Fibroblast of skin of left biceps (primary cell): ENCODE data around the gene MSI2.
A peak's percentile ranks its signal among the peaks of the same experiment; 100 is the strongest.

Source experiments
- DNase-seq, 2 experiments: peaks; one replicate each; pipeline ENCODE4 v3.0.0-alpha.2; 2013; ENCODE audit warnings: low read depth in 2 of 2

Gene MSI2

GRCh38 chr17:57458718-57459285 is 202.5 kb downstream of the MSI2 start:
- DNase-seq = no peak

DNA sequence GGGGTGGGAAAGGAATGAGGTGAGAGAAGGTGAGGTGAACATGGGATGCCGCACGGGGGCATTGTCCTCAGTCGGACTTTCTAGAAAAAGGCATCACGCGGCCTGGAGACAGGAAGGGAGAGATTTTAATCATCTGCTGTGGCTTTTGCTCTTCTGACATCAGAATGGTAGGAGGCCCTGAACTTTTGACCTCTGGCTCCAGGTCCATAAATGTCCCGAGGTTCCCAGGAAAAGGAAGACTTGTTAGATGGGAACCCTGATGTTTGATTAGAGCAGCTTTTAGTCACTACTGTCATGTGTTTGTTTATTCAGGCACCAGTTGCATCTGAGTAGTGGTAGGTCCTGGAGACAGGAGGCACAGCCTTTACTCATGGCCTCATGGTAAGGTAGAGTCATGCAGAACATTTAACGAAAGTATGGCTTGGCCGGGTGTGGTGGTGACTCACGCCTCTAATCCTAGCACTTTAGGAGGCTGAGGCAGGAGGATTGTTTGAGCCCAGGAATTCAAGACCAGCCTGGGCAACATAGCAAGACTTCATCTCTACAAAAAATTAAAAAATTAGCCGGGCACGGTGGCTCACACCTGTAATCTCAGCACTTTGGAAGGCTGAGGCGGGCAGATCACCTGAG is 203.1 kb downstream of the MSI2 start:
- DNase-seq = no peak

- DNase-seq = no peak
Measured at GRCh38 chr17:57461082-57461481, 204.8 kb downstream of the MSI2 start.

GRCh38 chr17:57462007-57462579 is 205.8 kb downstream of the MSI2 start:
- DNase-seq = no peak

DNA sequence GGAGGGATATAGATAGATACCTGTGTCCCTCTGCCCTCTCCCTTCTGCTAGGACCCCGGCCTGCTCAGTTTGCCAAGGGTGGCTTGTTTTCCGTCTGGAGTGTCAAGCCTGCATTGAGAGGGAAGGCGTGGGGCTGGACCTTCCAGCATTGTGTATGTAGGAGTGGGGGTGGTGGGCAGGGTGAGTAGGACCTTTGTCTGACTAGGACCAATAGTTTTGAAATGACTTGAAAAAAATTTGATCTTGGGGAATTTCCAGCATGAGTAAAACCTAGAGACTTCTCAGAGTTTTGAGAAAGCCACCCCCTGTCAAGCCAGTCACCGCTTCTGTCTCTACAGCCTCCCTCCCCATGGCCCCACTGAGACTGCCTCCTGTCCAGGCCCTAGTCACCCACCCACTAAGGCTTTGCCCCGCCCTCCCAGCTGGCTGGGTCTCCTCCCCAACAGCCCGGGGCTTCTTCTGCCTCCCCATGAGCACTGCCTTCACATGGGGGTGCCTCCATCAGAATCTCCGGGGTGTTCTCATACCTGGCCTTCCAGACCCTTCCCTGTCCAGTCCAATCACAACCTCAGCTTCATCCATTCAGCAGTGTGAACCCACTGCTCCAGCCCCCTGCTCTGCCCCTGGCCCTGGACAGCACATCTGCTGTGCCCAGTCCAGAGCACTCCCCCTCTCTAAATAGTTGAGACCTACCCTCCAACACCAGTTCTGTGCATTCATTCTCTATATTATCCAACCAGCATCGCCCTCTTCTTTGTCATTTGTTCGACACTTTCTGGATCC is 207.0 kb downstream of the MSI2 start:
- DNase-seq = peak in 1 of 2 experiments; percentile 39

DNA sequence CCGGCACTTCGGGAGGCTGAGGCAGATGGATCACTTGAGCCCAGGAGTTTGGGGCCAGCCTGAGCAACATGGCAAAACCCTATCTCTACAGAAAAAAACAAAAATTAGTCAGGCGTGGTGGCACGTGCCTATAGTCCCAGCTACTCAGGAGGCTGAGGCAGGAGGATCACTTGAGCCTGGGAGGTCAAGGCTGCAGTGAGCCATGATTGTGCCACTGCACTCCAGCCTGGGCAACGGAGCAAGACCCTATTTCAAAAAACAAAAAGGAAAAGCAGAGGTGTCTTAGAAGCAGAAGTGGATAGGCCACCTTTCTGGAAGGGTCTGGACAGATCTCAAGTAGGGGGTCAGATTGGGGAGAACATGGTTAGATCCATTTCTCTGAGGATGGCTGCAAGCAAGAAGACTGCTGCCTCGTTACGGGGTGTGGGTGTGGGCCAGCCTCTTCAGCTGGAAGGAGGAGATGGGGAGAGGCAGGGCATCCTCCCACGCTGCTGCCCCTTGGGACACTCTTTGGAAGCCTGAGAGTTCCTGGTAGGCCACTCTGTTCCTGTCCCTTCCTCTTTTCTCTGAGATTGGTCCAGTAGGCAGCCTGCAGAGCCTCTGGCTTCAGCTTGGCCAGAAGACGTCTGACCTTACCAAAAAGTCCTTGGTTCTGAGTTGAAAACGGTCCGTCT is 208.0 kb downstream of the MSI2 start:
- no peak for DNase-seq

DNA sequence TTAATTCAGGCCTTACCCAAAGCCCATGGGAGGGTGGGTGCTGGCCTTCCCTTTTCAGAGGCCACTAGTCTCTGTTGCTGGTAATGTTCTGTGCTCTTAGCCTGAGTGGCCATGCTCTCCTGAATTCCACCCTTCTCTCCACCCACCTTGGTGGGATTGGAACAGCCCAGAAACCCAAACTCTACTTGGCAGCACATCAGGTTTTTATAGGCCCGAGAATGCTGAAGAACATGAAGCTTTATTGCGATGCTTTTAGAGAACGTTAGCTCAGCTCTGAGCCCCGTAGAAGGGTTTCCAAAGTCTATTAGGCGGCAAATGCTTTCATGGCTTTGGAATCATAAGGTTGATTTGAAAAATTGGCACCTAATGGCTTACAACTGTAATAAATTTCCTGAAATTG is 209.3 kb downstream of the MSI2 start:
- no peak for DNase-seq

DNA sequence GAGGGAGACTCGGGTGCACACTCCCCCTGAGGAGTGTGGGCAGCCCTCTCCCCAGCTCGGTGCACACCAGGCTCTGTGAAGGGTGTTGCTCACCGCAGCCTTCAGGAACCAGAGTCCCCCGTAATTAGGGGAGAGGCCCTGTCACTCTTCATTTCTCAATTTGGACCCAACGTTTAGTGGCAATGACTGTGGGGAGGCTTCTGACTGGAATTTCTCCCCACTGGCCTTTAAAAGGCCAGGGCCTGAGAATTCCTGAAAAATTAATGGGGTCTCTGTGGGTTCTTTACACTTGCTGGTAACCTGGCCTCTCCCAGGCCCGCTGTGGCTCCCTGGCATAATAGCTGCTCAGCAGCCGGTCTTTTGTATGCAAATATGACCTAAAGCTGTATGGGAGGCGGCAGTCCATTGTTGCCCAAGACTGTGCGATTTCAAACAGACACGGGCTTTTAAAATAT is 209.7 kb downstream of the MSI2 start:
- no peak for DNase-seq

- DNase-seq = no peak
Measured at GRCh38 chr17:57466521-57466920, 210.2 kb downstream of the MSI2 start.

DNA sequence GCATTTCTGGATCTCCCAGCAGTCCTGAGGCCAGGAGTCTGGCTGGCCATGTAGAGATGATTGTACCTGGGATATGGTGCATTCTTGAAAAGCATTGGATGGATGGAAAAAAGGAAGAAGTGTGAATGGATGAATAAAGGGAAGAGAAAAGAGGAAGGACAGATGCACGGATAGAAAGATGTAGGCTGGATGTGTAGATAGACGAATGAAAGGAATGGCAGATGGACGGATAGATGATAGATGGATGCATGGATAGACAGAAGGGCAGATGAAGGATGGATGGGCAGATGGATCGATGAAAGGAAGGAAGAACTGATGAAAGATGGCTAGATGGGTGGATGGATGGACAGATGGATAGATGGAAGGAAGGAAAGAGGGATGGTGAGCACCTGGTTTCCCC is 210.9 kb downstream of the MSI2 start:
- no peak for DNase-seq

DNA sequence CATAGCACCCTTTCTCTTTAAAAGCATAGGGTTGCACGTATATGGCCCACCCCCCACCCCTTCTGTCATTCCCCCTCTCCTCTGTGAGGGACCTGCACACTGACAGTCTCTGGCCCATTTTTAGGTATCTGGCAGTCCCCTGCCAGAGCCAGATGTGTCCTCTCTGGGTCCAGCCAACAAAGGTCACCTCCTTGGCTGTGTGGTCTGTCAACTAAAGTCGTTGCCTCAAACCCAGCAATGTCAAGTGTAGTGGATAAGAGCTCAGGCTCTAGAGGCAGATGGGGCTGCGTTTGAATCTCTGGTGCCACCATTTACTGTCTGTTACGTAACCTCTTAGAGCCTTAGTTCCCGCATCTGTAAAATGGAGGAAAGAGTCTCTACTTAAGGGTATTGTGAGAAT is 211.5 kb downstream of the MSI2 start:
- no peak for DNase-seq

GRCh38 chr17:57468932-57469775 is 212.8 kb downstream of the MSI2 start:
- no peak for DNase-seq

DNA sequence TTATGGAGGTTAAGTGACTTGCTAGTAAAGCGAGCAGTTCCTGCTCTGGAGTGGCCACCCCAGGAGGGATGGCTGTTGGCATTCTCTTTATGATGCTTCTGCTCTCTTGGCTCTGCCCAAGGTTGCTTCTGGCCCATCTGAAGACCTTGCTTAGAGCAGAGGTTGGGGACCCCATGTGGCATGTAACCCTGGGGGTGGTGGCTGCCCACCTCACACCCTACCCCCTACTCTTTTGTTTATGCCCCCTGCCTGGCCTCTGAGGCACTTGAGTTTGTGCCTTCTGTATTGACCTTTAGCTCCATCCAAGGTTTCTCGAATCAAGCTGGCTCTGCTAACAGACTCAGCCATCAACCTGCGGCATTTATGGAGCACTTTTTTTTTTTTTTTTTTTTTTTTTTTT is 214.6 kb downstream of the MSI2 start:
- no peak for DNase-seq

GRCh38 chr17:57471868-57472368 is 215.6 kb downstream of the MSI2 start:
- no peak for DNase-seq

DNA sequence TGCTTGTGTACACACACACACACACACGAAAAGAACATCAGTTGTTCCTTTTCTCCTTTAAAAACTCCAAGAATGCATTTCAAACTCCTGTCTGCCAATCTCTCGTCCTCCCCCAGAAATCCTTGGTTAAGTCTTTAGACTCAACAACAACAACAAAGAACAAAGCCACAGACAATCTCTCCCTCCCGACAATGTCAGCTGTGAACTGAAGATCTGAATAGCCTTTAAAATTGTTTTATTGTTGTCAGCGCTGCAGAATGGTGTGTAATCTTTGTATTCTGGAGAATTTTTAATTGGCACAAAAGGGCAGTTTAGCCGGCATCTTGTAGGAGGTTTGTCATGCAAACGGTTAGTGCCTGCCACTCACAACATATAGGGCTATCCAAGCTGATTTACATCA is 219.5 kb downstream of the MSI2 start:
- DNase-seq = no peak

DNA sequence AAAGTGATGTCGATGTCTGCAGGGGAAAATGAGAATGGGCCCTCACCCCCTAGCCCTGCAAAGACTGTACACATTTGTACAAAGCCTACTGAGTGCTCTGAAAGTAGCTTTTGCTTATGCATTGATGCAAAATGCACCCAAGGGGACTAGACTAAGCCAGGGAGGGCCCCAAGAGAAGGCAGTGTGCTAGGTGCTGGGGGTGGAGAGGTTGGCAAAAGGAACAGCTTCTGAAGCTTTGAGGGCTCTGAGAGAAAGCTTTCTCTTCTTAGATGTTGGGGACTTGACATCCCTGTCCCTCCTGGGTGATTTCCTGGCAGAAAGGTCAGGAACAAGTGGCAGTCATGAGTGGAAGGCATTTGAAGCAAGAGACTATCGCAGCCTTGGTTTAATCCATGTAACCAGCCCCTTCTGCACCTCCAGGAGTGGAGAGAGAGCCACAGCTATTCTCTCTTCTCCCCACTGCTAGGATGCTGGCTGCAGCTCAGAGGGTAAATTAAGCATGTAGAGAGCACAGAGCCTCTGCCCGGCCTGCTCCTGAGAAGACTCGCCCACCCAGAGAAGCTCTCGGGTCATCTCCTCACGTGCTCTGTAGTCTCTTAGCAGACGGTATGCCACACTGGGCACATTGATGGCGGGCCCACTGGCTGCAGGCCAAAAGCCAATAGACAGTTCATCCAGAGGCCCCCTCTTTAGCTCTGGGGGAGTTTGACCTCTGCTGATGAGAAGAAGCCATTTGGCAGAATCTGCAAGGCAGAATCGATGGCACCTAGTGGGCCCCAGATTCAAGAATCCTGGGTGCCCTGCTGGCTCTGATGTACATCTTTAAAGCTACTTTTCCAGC is 221.4 kb downstream of the MSI2 start:
- DNase-seq = no peak

DNA sequence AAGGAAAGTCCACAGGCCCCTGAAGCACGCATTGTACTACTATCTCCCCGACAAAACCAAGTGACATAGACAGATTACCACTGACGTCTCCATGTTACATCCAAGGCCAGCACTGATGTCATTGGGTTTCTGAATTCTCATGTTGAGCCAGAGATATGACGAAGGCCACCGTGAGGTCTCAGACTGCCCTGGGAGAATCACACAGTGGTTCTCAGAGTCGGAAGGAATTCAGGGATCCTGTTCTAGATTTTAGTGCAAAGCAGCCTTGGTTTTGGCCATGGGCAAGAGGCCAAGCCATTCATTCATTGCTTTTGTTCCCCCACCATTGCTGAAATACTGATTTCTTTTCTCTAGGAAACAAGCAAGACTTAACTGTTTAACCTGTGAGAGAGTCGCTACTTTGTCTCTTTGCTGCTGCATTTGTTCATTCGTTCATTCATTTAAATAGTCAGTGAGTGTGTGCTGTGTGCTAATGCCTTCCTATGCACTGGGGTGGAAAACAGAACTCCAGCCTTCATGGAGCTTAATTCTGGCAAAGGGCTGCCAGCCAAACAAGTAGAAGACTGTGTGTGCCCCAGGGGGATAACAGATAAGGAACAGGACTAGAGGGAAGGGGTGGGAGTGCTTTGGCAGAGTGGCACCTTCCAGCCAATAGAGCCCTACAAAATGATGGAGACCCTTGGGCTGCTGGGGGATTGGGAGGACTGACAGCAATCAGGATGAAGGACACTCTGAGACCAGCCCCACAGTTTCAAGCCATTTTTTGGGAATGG is 222.3 kb downstream of the MSI2 start:
- no peak for DNase-seq

DNA sequence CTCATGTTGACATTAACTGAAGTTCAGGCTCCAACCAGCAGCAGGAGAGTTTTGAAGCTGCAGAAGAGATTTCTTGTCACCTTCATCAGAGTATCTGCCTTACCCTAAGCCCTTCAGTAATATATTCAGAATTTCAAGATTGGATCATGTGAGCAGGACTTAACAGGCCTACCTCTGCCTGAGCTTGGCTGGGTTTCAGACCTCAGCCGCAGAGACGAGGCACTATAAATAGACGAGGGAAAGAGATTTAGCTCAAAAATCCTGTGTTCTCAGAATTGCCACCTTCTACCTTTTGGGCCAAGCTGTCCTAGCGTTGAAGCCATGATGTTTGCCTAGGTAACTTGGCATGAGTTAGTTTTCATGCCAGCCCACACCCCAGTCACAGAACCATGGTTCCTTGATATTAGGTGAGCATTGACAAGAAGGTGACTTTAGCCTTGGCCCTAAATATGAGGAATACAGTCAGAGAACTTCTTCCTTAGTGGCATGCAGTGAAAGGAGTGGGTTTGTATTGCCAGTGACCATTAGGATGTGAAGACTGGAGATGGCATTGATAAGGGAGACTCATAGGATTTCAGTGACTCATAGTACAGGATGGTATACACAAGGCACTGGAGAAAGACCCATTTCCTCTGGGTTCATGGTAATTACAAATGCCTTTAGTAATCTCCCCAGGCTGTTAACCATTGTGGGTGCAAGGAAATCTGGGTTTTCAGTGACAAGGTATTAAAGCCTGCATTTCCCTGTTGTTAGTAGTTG is 224.3 kb downstream of the MSI2 start:
- no peak for DNase-seq
